GM23338 (cell line): ENCODE measurements around the gene BCS1L.

ENCODE experiments used
- CTCF ChIP-seq, 2 experiments: fragments of 200-600 bp in 1 of 2; sonication (generic) in 1 of 2; conservative IDR thresholded peaks; 2 replicates each; pipeline versions ENCODE4 v1.5.1 to v1.6.1; 2016 to 2017; ENCODE audit warnings: antibody characterized with exemption in 2 of 2, low read depth in 2 of 2, mild to moderate bottlenecking in 2 of 2, moderate library complexity in 1 of 2
- EZH2 ChIP-seq: fragments of 200-600 bp; sonication (generic); IDR thresholded peaks from one replicate; pipeline ENCODE4 v1.8.0; 2017; ENCODE audit warnings: antibody characterized with exemption, mild to moderate bottlenecking, low read depth; ENCODE audit not compliant: unreplicated experiment
- EZH2phosphoT487 ChIP-seq: fragments of 200-600 bp; sonication (generic); IDR thresholded peaks from one replicate; pipeline ENCODE4 v1.8.1; 2018; ENCODE audit warnings: antibody characterized with exemption; ENCODE audit not compliant: unreplicated experiment
- REST ChIP-seq: IDR thresholded peaks from one replicate; pipeline ENCODE4 v1.6.1; 2018; ENCODE audit warnings: antibody characterized with exemption; ENCODE audit not compliant: unreplicated experiment
- STAT1 ChIP-seq: IDR thresholded peaks from one replicate; pipeline ENCODE4 v1.6.1; 2016; ENCODE audit warnings: antibody characterized with exemption; ENCODE audit not compliant: unreplicated experiment

GRCh38 chr2:218708086-218708485 is 48.6 kb downstream of the BCS1L start:
- no peak for TF ChIP-seq CTCF (conservative IDR thresholded peaks at IDR 0.05; ENCODE audit: low read depth in 2 of 2)
- no peak for TF ChIP-seq STAT1
- TF ChIP-seq EZH2phosphoT487: no peak
- TF ChIP-seq EZH2: no peak
- TF ChIP-seq REST: no peak
